Brain pericyte (primary cell): ENCODE measurements around the gene ZBTB21.
"Not testable (repeated sequence)": the region's sequence is repeated elsewhere in the genome, so short reads cannot be mapped to it uniquely, and the experiment has no call there.

ENCODE experiments used
- DNase-seq: peaks from one replicate; pipeline ENCODE4 v3.0.0-alpha.2; 2012; ENCODE audit warnings: low read depth, low spot score

The ZBTB21 gene

GRCh38 chr21:41967708-41968107, 42.5 kb downstream of the ZBTB21 start:
- no peak for DNase-seq

DNA sequence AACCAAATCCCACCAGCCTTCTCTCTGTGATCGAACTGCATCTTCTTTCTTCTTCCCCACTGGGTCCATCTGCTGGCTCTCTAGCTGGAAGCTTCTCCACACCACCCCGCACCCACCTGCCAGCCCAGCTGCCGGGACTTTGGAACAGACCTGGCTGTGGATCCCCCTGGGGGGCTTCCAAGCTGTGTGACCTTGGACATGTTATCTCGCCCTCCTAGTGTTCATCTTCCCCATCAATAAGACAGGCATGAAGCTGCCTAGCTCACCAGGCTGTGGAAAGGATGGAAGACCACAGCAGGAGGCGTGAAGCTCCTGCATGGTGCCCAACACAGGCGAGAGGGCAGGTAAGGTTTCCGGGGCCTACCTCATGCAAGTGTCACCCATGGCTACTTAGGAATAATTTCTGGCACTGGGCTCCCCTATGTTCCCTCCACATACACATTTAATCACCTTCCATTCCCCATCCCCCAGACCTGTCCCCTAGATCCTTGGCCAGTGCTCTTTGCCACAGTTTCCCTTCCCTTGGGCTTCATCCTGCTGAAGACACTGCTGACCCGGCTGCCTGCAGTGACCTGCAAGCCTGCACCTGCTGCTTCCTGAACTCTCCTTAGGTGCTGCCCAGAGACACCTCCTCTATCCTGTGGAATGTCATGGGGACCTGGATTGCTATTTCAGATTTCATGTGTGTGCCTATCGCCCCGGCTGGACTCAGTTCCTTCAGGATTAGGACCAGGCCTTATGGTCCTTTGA, 43.1 kb downstream of the ZBTB21 start:
- DNase-seq = no peak

DNA sequence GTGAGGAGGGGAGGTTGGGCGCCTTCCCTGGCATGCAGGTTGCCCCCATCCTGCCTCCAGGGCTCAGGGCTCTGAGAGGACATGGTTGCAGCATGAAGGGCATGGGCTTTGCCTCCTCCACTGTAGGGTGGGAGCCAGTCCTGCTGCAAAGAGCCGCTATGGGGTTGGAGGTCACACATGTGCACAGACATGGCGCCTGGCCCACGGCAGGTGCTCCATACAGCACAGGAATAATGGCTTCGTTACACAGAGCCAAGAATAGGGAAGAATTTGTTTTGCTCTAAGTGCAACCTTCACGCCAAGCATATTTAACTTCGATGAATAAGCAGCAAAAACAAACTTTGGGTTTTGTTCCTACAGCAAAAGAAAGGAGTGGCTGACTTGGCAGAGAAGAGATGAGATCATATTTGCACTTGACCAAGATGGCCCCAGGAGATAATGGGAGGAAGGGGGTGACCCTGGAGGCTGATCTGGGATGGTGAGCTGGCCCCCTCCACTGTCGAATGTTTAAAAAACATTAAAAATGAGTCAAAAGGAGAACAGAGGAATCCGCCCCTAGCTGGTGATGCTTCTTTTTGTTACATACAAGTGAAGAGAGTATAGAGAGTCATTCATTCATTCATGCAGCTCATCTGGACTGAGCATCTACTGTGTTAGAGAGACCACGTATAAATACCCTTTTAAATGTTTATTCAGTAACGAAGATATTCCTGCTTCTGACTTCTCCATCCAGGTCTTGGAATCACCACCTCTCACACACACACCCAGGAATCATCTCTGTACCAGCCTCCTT, 43.9 kb downstream of the ZBTB21 start:
- no peak for DNase-seq

DNA sequence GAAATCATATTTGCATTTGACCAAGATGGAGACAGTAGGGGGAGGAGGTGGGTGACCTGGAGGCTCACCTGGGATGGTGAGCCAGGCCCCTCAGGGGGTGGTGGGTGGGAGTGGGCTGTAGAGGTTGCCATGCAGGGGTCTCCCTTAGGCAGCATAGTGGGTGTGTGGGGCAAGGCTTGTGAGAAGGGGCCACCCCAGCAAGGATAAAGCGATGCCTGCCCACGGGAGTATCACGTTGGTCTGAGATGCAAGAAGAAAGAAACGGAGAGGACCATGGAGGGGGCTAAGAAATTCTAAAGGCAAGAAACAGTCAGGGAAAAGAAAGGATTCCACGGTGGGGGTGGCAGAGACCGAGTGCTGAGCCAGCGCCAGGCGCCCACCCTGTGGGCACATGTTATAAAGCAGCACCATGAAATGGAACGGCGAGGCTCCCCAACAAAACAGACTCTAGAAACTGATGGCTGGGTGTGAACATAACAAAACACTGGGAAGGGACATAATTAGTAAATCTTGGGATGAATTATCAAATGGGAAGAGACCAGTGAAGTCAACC, 44.6 kb downstream of the ZBTB21 start:
- no peak for DNase-seq

DNA sequence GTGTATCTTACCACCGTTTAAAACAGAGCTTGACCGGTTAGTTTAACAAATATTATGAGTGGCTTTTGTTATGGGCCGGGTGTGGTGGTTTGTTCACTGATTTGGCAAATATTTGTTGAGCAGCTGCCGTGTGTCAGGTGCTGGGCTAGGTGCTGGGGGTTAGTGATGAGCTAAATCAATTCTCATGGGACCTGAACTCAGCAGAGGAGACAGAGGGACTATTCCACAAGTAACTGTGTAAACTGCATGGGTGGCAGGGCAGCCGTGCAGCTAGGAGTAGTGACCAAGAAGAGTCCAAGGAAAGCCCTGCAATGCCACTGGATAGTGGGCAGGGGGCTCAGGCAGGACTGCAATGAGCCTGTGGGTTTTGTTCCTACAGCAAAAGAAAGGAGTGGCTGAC, 45.1 kb downstream of the ZBTB21 start:
- no peak for DNase-seq

DNA sequence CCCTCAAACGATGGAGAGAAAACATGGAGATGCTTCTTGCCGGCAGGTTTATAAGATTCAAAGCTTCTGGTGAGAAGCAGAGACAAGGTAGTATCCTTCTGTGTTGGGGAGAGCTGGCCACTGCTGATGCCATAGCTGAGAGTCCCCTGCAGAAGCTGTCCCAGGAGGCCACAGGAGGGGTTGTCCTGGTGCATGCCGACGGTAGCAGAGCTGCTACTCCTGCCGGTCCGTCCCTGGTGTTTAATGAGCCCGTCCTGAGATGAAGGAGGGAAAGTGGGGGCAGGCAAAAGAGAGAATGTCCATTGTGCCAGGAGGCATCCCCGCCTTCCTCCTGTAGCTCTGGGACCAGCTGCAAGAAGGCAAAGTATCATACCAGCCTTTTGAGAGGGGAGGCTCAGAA, 46.0 kb downstream of the ZBTB21 start:
- no peak for DNase-seq

DNA sequence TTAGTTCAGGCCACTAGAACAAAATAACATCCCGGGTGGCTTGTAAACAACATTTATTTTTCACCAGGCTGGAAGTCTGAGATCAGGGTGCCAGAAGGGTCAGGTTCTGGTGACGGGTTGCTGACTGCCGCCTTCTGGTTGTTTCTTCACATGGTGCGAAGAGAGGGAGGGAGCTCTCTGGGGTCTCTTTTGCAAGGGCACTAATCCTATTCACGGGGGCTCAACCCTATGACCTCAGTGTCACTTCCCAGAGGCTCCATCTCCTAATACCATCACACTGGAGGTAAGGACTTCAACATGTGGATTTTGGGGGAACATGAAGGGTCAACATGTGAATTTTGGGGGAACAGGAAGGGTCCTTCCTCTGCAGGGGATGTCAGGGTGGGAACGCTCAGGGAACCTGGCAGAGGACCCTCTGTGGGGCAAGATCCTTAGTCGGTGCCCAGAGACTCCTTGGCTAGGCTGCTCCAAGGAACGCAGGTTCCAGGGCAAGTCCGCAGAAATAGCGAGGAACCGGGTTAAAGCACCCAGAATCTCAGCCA, 47.7 kb downstream of the ZBTB21 start:
- DNase-seq = no peak

GRCh38 chr21:41961753-41962152, 48.4 kb downstream of the ZBTB21 start:
- DNase-seq = no peak

GRCh38 chr21:41961282-41961701, 48.9 kb downstream of the ZBTB21 start:
- DNase-seq = no peak

DNA sequence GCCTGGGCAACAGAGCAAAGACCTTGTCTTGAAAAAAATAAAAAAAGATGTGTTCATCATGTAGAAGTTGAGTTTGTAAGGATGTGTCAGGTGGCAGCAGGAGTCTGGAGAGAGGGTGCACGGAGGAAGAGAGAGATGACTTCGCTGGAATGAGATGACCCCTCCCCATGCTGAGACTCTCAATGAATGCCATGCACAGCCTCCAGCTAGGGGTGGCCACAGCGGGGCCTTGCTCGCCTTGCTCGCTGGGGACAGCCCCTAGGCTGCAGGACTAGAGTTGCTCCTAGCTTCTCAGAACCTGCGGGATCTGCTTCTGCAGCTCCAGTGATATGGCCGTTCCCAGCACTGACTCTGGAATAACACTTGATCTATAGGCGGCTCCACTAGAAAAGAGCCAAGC, 49.8 kb downstream of the ZBTB21 start:
- no peak for DNase-seq

GRCh38 chr21:41959697-41960096, 50.5 kb downstream of the ZBTB21 start:
- not testable (repeated sequence) for DNase-seq

DNA sequence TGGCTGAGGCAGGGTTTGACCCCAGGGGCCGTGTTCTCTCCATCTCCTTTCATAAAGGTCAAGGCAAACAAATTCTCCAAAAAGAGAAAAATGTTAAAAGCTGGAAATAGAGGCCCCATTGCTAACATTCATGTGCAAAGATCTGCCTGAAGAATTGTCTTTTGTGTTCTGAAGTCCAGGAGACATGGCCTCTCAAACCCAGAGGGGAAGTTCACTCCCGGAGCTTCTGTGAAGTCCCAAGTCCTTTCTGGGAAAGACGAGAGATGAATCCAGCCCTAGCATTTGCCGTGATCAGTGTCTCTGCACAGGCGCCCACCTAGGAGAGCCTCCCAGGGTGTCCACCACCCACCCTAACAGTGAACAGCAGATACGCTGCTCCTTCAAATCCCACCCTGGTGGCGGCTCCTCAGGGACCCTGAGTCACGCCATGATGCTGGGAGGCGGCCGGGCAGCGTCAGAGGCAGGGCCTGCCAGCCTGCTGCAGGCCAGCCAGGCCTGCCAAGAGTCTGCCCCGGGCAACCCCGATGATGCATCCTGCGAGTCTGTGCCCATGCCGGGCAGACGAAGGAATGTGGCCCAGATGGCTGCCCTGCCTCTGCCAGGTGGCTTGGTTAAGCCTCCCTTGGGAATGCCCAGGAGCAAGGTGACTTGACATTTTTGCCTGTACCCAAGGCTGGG, 51.1 kb downstream of the ZBTB21 start:
- DNase-seq = no peak

GRCh38 chr21:41957991-41958766, 52.0 kb downstream of the ZBTB21 start:
- DNase-seq = peak; percentile 58

GRCh38 chr21:41956926-41957729, 53.0 kb downstream of the ZBTB21 start:
- DNase-seq = no peak

- no peak for DNase-seq
Observed at GRCh38 chr21:41955516-41955915, 54.6 kb downstream of the ZBTB21 start.

GRCh38 chr21:41954654-41955499, 55.3 kb downstream of the ZBTB21 start:
- DNase-seq = no peak

DNA sequence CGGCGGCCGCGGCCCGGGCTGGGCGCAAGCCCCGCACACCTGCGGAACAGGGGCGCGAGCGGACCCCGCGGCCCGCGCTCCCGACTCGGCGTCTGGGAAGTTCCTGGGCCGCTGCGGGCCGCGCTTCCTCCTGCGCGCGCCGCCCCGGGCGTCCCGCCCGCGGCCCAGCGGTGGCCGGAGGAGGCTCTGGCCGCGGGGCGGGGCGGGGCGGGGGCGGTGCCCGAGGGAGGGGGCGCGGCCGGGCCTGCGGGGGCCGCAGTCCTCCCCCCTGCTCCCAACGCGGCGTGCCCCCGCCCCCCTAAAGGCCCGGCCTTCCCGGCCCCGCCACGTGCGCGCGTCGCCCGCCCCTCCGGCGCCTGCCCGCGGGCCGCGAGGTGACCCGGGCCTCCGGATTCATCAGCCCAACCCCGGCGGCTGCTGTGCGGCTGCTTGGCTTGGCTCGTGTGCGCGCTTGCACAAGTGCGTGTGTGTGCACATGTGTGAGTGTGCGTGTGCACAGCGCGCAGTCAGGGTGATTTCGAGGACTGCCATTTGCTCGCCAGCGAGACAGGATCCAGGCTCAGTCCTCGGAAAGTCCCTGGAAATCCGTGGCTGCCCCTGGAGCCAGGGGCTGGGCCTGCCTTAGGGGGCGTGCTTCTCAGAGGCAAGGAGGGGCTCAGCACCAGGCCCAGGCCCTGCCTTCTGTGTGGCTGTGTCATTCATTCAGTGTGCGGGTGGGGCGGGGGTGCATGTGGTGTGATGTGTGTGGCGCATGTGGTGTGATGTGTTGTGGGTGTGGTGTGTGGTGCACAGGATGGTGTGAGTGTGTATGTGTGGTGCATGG, 56.1 kb downstream of the ZBTB21 start, which contains the start of gene C2CD2:
Gene C2CD2, minus strand, starts transcription at position 188 of the 823 bp plus-strand sequence. CDS start 370 bp downstream, outside the sequence.
- no peak for DNase-seq

GRCh38 chr21:41953249-41953830, 56.8 kb downstream of the ZBTB21 start:
- no peak for DNase-seq
